WERI-Rb-1 (cell line): Measurements from ENCODE around the gene C5.
"Not testable (repeated sequence)": the region's sequence is repeated elsewhere in the genome, so short reads cannot be mapped to it uniquely, and the experiment has no call there.

Experiments
- DNase-seq: peaks from one replicate; pipeline ENCODE4 v3.0.0-alpha.2; 2020
- H3K27ac ChIP-seq: fragments of 250-450 bp; sonication (Bioruptor Pico); 2 replicates; pipeline ENCODE4 v1.5.1; 2020; ENCODE audit warnings: mild to moderate bottlenecking, moderate library complexity
- H3K27me3 ChIP-seq: fragments of 250-450 bp; sonication (Bioruptor Pico); 2 replicates; pipeline ENCODE4 v1.5.1; 2021; ENCODE audit warnings: mild to moderate bottlenecking, low read depth, moderate library complexity; ENCODE audit not compliant: insufficient read depth, severe bottlenecking
- H3K36me3 ChIP-seq: fragments of 250-450 bp; sonication (Bioruptor Pico); 2 replicates; pipeline ENCODE4 v1.5.1; 2020; ENCODE audit warnings: mild to moderate bottlenecking, moderate library complexity
- H3K4me3 ChIP-seq: 2 replicates; pipeline ENCODE4 v1.5.1; 2011; ENCODE audit warnings: low read depth, mild to moderate bottlenecking, control low read depth, low read length
- H3K9me3 ChIP-seq: fragments of 250-450 bp; sonication (Bioruptor Pico); 2 replicates; pipeline ENCODE4 v1.5.1; 2021; ENCODE audit warnings: mild to moderate bottlenecking, moderate library complexity; ENCODE audit not compliant: severe bottlenecking
- CTCF ChIP-seq: IDR thresholded peaks from 2 replicates; pipeline ENCODE4 v1.5.1; 2011; ENCODE audit warnings: low read depth, mild to moderate bottlenecking, control low read depth, inconsistent platforms, low read length

C5 gene

DNA sequence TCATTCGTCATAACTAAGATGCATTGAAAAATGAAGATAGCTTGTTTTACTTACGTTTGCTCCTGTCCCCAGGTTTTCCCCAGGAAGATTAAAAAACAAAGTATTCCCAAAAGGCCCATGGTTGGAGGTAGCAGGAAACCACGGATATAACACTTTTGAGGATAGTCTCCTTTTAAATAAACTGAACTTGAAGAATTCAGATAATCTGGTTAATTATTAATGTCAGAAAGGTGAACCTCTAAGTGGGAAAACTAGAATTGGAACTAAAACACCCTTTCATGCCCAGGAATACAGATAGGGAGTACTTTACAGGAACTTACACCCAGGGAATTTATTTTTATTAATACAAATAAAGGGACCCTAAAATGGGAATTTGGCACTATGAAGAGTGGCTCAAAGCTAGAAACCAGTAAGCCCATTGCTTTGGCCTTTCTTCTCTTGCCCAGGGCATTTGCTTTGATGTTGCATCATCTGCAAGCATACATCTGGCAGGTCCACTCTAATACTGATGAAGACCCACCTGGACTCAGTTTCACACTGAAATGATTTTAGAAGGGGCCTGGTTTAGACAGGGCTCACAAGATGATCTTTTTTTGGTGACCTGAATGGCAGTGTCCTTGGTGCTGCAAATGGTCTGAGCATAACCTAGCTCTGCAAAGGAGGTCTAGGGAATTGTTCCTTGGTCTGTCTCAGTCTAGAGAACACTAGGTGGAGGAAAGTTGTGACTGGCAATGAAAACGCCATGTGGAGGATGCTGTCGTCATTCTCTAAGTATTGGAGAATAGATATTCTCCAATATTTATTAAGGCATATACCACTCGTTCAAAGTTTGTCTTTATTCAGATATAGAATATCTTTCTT, at the start of gene C5:
TSS of gene C5 (minus strand) at position 148 of the 861 bp plus-strand sequence. CDS start at position 119, 29 bp downstream.
- Histone ChIP-seq H3K4me3 (no peak within 1 kb of the TSS), H3K27me3 (no peaks in the 10 kb centered on the region), H3K36me3 (no peaks in the 10 kb centered on the region), H3K27ac (no peak within 1 kb of the TSS), H3K9me3 (no peaks in the 10 kb centered on the region)
- DNase-seq, result no peak
- no peak for TF ChIP-seq CTCF

DNA sequence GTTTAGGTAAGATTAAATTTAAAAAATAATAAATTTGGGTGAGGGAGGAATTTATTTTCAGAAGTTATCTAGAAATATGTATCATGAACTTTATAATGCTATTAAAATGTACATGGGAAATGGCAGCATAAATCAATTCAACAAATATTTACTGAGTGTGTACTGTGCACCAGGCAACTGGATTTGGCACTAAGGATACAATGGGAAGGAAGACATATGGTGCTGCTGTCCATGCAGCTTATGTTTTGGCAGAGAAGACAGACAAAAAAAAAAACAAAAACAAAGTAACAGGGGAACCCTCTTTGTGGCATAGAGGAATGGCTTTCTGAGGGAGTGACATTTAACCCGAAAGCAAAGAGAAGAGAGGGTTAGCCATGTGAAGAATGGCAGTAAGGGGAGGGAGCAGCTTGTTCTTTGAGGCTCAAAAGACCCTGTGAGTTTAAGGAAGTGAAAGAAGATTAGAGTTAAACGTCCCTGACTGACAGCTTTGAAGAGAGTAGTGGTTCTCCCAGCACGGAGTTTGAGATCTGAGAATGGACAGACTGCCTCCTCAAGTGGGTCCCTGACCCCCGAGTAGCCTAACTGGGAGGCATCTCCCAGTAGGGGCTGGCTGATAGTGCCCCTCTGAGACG, 48.6 kb upstream of the C5 start:
- Histone ChIP-seq H3K4me3 (no peak overlapping the region), H3K9me3 (peaks cover 9% of the 10 kb centered on the region), H3K36me3 (peaks cover 46% of the 10 kb centered on the region), H3K27me3 (no peaks in the 10 kb centered on the region), H3K27ac (no peak overlapping the region)
- DNase-seq, result no peak
- TF ChIP-seq CTCF, result no peak

DNA sequence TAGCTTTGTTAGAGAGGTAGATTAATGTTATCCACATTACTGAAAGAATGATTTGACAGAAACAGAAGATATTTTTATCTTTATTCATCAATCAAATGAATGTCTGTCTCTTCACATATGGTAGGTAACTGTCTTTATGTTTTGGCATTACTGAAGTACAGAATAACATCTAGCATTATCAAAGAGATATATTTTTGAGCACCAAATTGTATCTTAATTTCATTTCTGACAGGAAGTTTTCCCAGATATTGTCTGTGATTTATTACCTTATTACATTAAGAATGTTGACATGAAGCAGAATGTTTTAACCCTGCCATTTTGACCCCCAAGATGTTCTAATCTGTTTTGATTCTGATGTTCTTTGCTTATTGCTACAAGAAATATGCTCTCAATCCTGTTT, 45.0 kb upstream of the C5 start:
- Histone ChIP-seq H3K4me3 (no peak overlapping the region), H3K36me3 (peaks cover 61% of the 10 kb centered on the region), H3K27me3 (no peaks in the 10 kb centered on the region), H3K9me3 (no peaks in the 10 kb centered on the region), H3K27ac (no peak overlapping the region)
- no peak for TF ChIP-seq CTCF
- no peak for DNase-seq

DNA sequence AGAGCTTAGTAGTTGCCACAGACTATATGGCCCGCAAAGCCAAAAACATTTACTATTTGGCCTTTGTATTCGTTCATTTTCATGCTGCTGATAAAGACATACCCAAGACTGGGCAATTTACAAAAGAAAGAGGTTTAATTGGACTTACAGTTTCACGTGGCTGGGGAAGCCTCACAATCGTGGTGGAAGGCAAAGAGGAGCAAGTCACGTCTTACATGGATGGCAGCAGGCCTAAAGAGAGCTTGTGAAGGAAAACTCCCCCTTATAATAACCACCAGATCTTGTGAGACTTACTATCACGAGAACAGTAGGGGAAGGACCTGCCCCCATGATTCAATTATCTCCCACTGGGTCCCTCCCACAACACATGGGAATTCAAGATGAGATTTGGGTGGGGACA, 40.7 kb upstream of the C5 start:
- not testable (repeated sequence) for DNase-seq, H3K27ac ChIP-seq, H3K9me3 ChIP-seq, H3K4me3 ChIP-seq, H3K27me3 ChIP-seq
- peaks cover 30% of the 10 kb centered on the region for H3K36me3 ChIP-seq

DNA sequence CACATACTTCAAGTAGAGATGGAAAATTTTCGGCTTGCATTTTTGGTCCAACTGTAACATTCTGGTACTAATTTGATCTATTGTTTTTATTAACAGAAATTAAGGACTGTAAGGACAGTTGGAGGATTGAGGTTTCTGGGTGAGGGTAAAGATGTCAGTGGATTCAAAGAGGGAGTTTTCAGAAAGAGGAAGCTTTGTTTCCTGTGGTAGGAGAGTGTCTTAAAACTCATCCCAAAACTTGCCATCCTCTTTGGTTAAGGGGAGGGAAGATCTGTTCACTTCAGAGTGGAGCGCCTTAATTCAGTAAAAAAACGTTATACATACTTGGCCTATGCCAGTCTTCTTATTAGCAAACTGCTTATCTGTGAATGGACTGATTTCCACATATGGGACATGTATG, 38.5 kb upstream of the C5 start:
- no peak for TF ChIP-seq CTCF
- peaks cover 25% of the 10 kb centered on the region for H3K36me3 ChIP-seq
- no peaks in the 10 kb centered on the region for H3K9me3 ChIP-seq
- H3K4me3 ChIP-seq, result no peak overlapping the region
- no peak overlapping the region for H3K27ac ChIP-seq
- no peaks in the 10 kb centered on the region for H3K27me3 ChIP-seq
- DNase-seq, result no peak

DNA sequence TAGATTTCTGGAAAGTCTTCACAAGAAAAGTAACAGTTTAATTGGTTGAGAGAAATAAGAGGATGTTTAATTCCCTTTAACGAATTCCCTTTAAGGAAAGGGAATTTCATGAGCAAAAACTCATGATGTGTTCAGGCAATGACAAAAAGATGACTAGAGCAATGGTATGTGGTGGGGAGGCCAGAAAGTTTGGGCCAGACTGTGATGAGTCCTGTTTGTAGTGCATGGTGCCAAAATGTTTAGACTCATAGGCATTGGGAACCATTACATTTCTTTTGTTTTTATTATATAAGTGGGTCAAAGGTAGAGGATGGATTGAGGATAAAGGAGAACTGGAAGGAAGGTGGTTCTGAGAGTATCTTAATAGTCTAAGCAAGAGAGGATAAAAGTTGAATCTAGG, 35.6 kb upstream of the C5 start:
- no peak overlapping the region for H3K4me3 ChIP-seq
- H3K9me3 ChIP-seq, result no peaks in the 10 kb centered on the region
- no peak for TF ChIP-seq CTCF
- H3K27me3 ChIP-seq, result no peaks in the 10 kb centered on the region
- no peak for DNase-seq
- peaks cover 34% of the 10 kb centered on the region for H3K36me3 ChIP-seq
- H3K27ac ChIP-seq, result no peak overlapping the region
